ENCODE data around the gene TGM2.

Gene TGM2

GRCh38 chr20:38186788-38187221, 21.7 kb upstream of the TGM2 start:
- no peaks in the 10 kb centered on the region for H3K79me2 ChIP-seq (ENCODE audit: control insufficient read depth, insufficient read depth, low read length, poor library complexity)
- peak overlapping the region; percentile 48 for H3K27ac ChIP-seq (ENCODE audit: low read depth, low read length)
- H3K9ac ChIP-seq (ENCODE audit: low read length) = no peak overlapping the region
- no peak overlapping the region for H3K23ac ChIP-seq (ENCODE audit: low read length)
- H3K4me3 ChIP-seq (ENCODE audit: low read depth, low read length) = no peak overlapping the region
- H3K79me1 ChIP-seq (ENCODE audit: low read length) = peaks cover 29% of the 10 kb centered on the region
- no peaks in the 10 kb centered on the region for H3K36me3 ChIP-seq (ENCODE audit: control insufficient read depth in 1 of 2, insufficient read depth in 2 of 2, low read length in 2 of 2)
- H3K4me1 ChIP-seq (ENCODE audit: control insufficient read depth in 1 of 2, insufficient read depth in 2 of 2, low read length in 2 of 2) = peaks cover 10 to 30% of the 10 kb centered on the region in 2 experiments
- peaks cover 1% of the 10 kb centered on the region for H3K9me3 ChIP-seq (ENCODE audit: insufficient read depth, low read depth, low read length)
- H3K4me2 ChIP-seq (ENCODE audit: low read length) = no peak overlapping the region
- peak overlapping the region; percentile 80 for H4K91ac ChIP-seq (ENCODE audit: low read depth, low read length)
- no peak overlapping the region for H3K18ac ChIP-seq (ENCODE audit: low read length)
- H3K14ac ChIP-seq (ENCODE audit: low read length) = no peak overlapping the region
- no CpG with 5 or more reads among the region's 5 CpGs for WGBS (ENCODE audit: extremely low coverage, insufficient coverage, insufficient read length)
- DNase-seq = peak in 1 of 2 donors; percentile 71
- H4K12ac ChIP-seq (ENCODE audit: low read depth, low read length) = no peak overlapping the region
- H3K27me3 ChIP-seq (ENCODE audit: insufficient read depth, low read length) = no peaks in the 10 kb centered on the region
- H2BK5ac ChIP-seq (ENCODE audit: low read depth, low read length, poor library complexity) = peak overlapping the region; percentile 78
- peak overlapping the region; percentile 70 for H2BK120ac ChIP-seq (ENCODE audit: insufficient read depth, low read length, poor library complexity)
- no peak overlapping the region for H4K8ac ChIP-seq (ENCODE audit: low read depth, low read length)
- no peak overlapping the region for H2AFZ ChIP-seq (ENCODE audit: insufficient read depth, low read length, poor library complexity)
- no peak overlapping the region for H2AK5ac ChIP-seq (ENCODE audit: low read length)
- H2BK12ac ChIP-seq (ENCODE audit: low read length) = peak overlapping the region; percentile 46
- no peak overlapping the region for H3K4ac ChIP-seq (ENCODE audit: low read depth, low read length)

- no peaks in the 10 kb centered on the region for H3K27me3 ChIP-seq (ENCODE audit: insufficient read depth, low read length)
These were observed 19.0 kb upstream of the TGM2 start for GRCh38 chr20:38184101-38184500.

GRCh38 chr20:38181971-38182370, 16.9 kb upstream of the TGM2 start:
- Histone ChIP-seq H4K91ac (ENCODE audit: low read depth, low read length) (peak overlapping the region; percentile 51), H3K79me1 (ENCODE audit: low read length) (peaks cover 23% of the 10 kb centered on the region), H3K18ac (ENCODE audit: low read length) (no peak overlapping the region), H3K4me2 (ENCODE audit: low read length) (no peak overlapping the region), H2BK120ac (ENCODE audit: insufficient read depth, low read length, poor library complexity) (peak overlapping the region; percentile 41), H2BK5ac (ENCODE audit: low read depth, low read length, poor library complexity) (peak overlapping the region; percentile 14), H3K79me2 (ENCODE audit: control insufficient read depth, insufficient read depth, low read length, poor library complexity) (no peaks in the 10 kb centered on the region), H3K9ac (ENCODE audit: low read length) (no peak overlapping the region), H3K36me3 (ENCODE audit: control insufficient read depth in 1 of 2, insufficient read depth in 2 of 2, low read length in 2 of 2) (no peaks in the 10 kb centered on the region), H4K8ac (ENCODE audit: low read depth, low read length) (no peak overlapping the region), H2AFZ (ENCODE audit: insufficient read depth, low read length, poor library complexity) (no peak overlapping the region), H3K23ac (ENCODE audit: low read length) (no peak overlapping the region), H3K14ac (ENCODE audit: low read length) (no peak overlapping the region), H3K4me1 (ENCODE audit: control insufficient read depth in 1 of 2, insufficient read depth in 2 of 2, low read length in 2 of 2) (peaks cover 17 to 26% of the 10 kb centered on the region in 2 experiments), H3K27me3 (ENCODE audit: insufficient read depth, low read length) (no peaks in the 10 kb centered on the region), H2BK12ac (ENCODE audit: low read length) (no peak overlapping the region), H3K27ac (ENCODE audit: low read depth, low read length) (no peak overlapping the region), H3K4ac (ENCODE audit: low read depth, low read length) (no peak overlapping the region), H3K4me3 (ENCODE audit: low read depth, low read length) (no peak overlapping the region), H3K9me3 (ENCODE audit: insufficient read depth, low read depth, low read length) (peaks cover 1% of the 10 kb centered on the region), H4K12ac (ENCODE audit: low read depth, low read length) (no peak overlapping the region), H2AK5ac (ENCODE audit: low read length) (no peak overlapping the region)
- no CpG with 5 or more reads among the region's 3 CpGs for WGBS (ENCODE audit: extremely low coverage, insufficient coverage, insufficient read length)
- no peak for DNase-seq

More at GRCh38 chr20:38184101-38184500, 19.0 kb upstream of the TGM2 start:
- WGBS (ENCODE audit: extremely low coverage, insufficient coverage, insufficient read length) = no CpG with 5 or more reads among the region's 8 CpGs
- H3K4me3 ChIP-seq (ENCODE audit: low read depth, low read length) = no peak overlapping the region
- H3K4me2 ChIP-seq (ENCODE audit: low read length) = peak overlapping the region; percentile 31
- H2BK12ac ChIP-seq (ENCODE audit: low read length) = no peak overlapping the region
- H4K91ac ChIP-seq (ENCODE audit: low read depth, low read length) = peak overlapping the region; percentile 93
- peaks cover 17 to 33% of the 10 kb centered on the region in 2 experiments for H3K4me1 ChIP-seq (ENCODE audit: control insufficient read depth in 1 of 2, insufficient read depth in 2 of 2, low read length in 2 of 2)
- H3K79me1 ChIP-seq (ENCODE audit: low read length) = peaks cover 31% of the 10 kb centered on the region
- no peak overlapping the region for H3K23ac ChIP-seq (ENCODE audit: low read length)
- peak overlapping the region; percentile 96 for H3K27ac ChIP-seq (ENCODE audit: low read depth, low read length)
- peak overlapping the region; percentile 90 for H2BK5ac ChIP-seq (ENCODE audit: low read depth, low read length, poor library complexity)
- no peak overlapping the region for H3K14ac ChIP-seq (ENCODE audit: low read length)
- H3K9me3 ChIP-seq (ENCODE audit: insufficient read depth, low read depth, low read length) = peaks cover 1% of the 10 kb centered on the region
- no peak overlapping the region for H4K8ac ChIP-seq (ENCODE audit: low read depth, low read length)
- no peak overlapping the region for H3K9ac ChIP-seq (ENCODE audit: low read length)
- H3K36me3 ChIP-seq (ENCODE audit: control insufficient read depth in 1 of 2, insufficient read depth in 2 of 2, low read length in 2 of 2) = no peaks in the 10 kb centered on the region
- no peak overlapping the region for H3K4ac ChIP-seq (ENCODE audit: low read depth, low read length)
- no peak overlapping the region for H2AFZ ChIP-seq (ENCODE audit: insufficient read depth, low read length, poor library complexity)
- peak; percentile 96 to 99 for DNase-seq
- peak overlapping the region; percentile 65 for H2BK120ac ChIP-seq (ENCODE audit: insufficient read depth, low read length, poor library complexity)
- no peak overlapping the region for H4K12ac ChIP-seq (ENCODE audit: low read depth, low read length)
- H3K79me2 ChIP-seq (ENCODE audit: control insufficient read depth, insufficient read depth, low read length, poor library complexity) = no peaks in the 10 kb centered on the region
- no peak overlapping the region for H3K18ac ChIP-seq (ENCODE audit: low read length)
- no peak overlapping the region for H2AK5ac ChIP-seq (ENCODE audit: low read length)

- Histone ChIP-seq H2BK120ac (ENCODE audit: insufficient read depth, low read length, poor library complexity) (peak overlapping the region; percentile 81), H3K14ac (ENCODE audit: low read length) (peak overlapping the region; percentile 75), H4K8ac (ENCODE audit: low read depth, low read length) (peak overlapping the region; percentile 17), H3K4me2 (ENCODE audit: low read length) (no peak overlapping the region), H3K79me1 (ENCODE audit: low read length) (peaks cover 23% of the 10 kb centered on the region), H3K23ac (ENCODE audit: low read length) (no peak overlapping the region), H3K4ac (ENCODE audit: low read depth, low read length) (peak overlapping the region; percentile 40), H3K27me3 (ENCODE audit: insufficient read depth, low read length) (no peaks in the 10 kb centered on the region), H3K4me3 (ENCODE audit: low read depth, low read length) (no peak overlapping the region), H2BK12ac (ENCODE audit: low read length) (peak overlapping the region; percentile 98), H3K9ac (ENCODE audit: low read length) (no peak overlapping the region), H4K12ac (ENCODE audit: low read depth, low read length) (no peak overlapping the region), H2AK5ac (ENCODE audit: low read length) (peak overlapping the region; percentile 51), H3K4me1 (ENCODE audit: control insufficient read depth in 1 of 2, insufficient read depth in 2 of 2, low read length in 2 of 2) (peaks cover 17 to 26% of the 10 kb centered on the region in 2 experiments), H3K79me2 (ENCODE audit: control insufficient read depth, insufficient read depth, low read length, poor library complexity) (no peaks in the 10 kb centered on the region), H3K27ac (ENCODE audit: low read depth, low read length) (no peak overlapping the region), H3K36me3 (ENCODE audit: control insufficient read depth in 1 of 2, insufficient read depth in 2 of 2, low read length in 2 of 2) (no peaks in the 10 kb centered on the region), H2AFZ (ENCODE audit: insufficient read depth, low read length, poor library complexity) (no peak overlapping the region), H3K9me3 (ENCODE audit: insufficient read depth, low read depth, low read length) (peaks cover 1% of the 10 kb centered on the region), H3K18ac (ENCODE audit: low read length) (peak overlapping the region; percentile 53), H4K91ac (ENCODE audit: low read depth, low read length) (peak overlapping the region; percentile 93), H2BK5ac (ENCODE audit: low read depth, low read length, poor library complexity) (peak overlapping the region; percentile 76)
- DNase-seq = peak; percentile 75 to 85
- WGBS (ENCODE audit: extremely low coverage, insufficient coverage, insufficient read length) = no CpG with 5 or more reads among the region's 7 CpGs
These were observed 16.2 kb upstream of the TGM2 start for GRCh38 chr20:38181207-38181801.

All from trophoblast cell (in vitro differentiated cells and primary cell).